B cell (primary cell): ENCODE data around the gene HIPK3. TPM values are rescaled to one million over a fixed set of nuclear protein-coding genes. Genes with fewer than 3 reads are reported as not detected.

ENCODE experiments used
- ATAC-seq: fragments of 200-7000 bp; cut with Tn5 transposase; one replicate; pipeline ENCODE4 v1.10.0; 2021; ENCODE audit warnings: low read depth, mild to moderate bottlenecking, moderate number of reproducible peaks, moderate library complexity
- CTCF ChIA-PET: fragments of 350-600 bp; sonication (Branson Sonifier 250); formaldehyde crosslinking; loops from one replicate; lab custom pipeline; 2021; ENCODE audit warnings: antibody characterized with exemption, inconsistent platforms; lab: Charles Lee
- POLR2A ChIA-PET: fragments of 350-600 bp; sonication (Branson Sonifier 250); formaldehyde crosslinking; loops from one replicate; lab custom pipeline; 2021; ENCODE audit warnings: antibody characterized with exemption; lab: Charles Lee
- DNase-seq: peaks from one replicate; pipeline ENCODE4 v3.0.0; 2013
- H2AFZ ChIP-seq: 2 replicates; pipeline ENCODE4 v1.6.1; 2012; ENCODE audit warnings: mild to moderate bottlenecking, low read depth, low read length; ENCODE audit not compliant: insufficient read depth, poor library complexity, severe bottlenecking
- H3K27ac ChIP-seq, 2 donors: 1 replicate in 1 of 2; 2 replicates in 1 of 2; pipeline ENCODE4 v1.5.1; 2012 to 2013; ENCODE audit warnings: low read length in 2 of 2, mild to moderate bottlenecking in 2 of 2, moderate library complexity in 1 of 2
- H3K27me3 ChIP-seq, 4 experiments: fragments of 200-600 bp in 1 of 4; sonication (generic) in 1 of 4; replicated peaks in 1 of 4; 1 replicate in 2 of 4; 2 replicates in 2 of 4; pipeline versions ENCODE4 v1.6.1 to v1.7.0; 2013 to 2016; ENCODE audit warnings: low read length in 3 of 4, mild to moderate bottlenecking in 2 of 4, mixed read lengths in 1 of 4, moderate library complexity in 1 of 4; ENCODE audit not compliant: insufficient read depth in 4 of 4, control insufficient read depth in 3 of 4; ENCODE audit errors: control extremely low read depth in 1 of 4
- H3K36me3 ChIP-seq, 2 experiments: replicated peaks in 1 of 2; 1 replicate in 1 of 2; 2 replicates in 1 of 2; pipeline versions ENCODE4 v1.6.1 to v1.7.1; 2013; ENCODE audit warnings: low read length in 1 of 2; ENCODE audit not compliant: insufficient read depth in 2 of 2, control insufficient read depth in 1 of 2; ENCODE audit errors: control extremely low read depth in 1 of 2, extremely low read depth in 1 of 2
- H3K4me1 ChIP-seq, 2 donors: fragments of 200-600 bp in 1 of 2; sonication (generic) in 1 of 2; 1 replicate in 1 of 2; 2 replicates in 1 of 2; pipeline versions ENCODE4 v1.5.1 to v1.6.1; 2013 to 2017; ENCODE audit warnings: low read length in 2 of 2; ENCODE audit not compliant: control insufficient read depth in 2 of 2, insufficient read depth in 2 of 2
- H3K4me2 ChIP-seq: replicated peaks from 2 replicates; pipeline ENCODE3; 2012; ENCODE audit warnings: mild to moderate bottlenecking, low read depth, low read length; ENCODE audit not compliant: poor library complexity, severe bottlenecking
- H3K4me3 ChIP-seq, 5 experiments: fragments of 200-600 bp in 1 of 5; sonication (generic) in 1 of 5; 1 replicate in 3 of 5; 2 replicates in 2 of 5; pipeline versions ENCODE4 v1.5.1 to v1.7.0; 2011 to 2016; ENCODE audit warnings: low read length in 4 of 5, mild to moderate bottlenecking in 4 of 5, low read depth in 2 of 5, control low read depth in 1 of 5, moderate library complexity in 1 of 5; ENCODE audit not compliant: insufficient read depth in 1 of 5; ENCODE audit errors: control extremely low read depth in 1 of 5, extremely low read depth in 1 of 5
- H3K79me2 ChIP-seq: fragments of 200-600 bp; sonication (generic); one replicate; pipeline ENCODE4 v1.6.0; 2016; ENCODE audit warnings: low read length; ENCODE audit not compliant: control insufficient read depth, insufficient read depth
- H3K9ac ChIP-seq: fragments of 200-600 bp; sonication (generic); 2 replicates; pipeline ENCODE4 v1.6.1; 2017; ENCODE audit warnings: mild to moderate bottlenecking, low read length, moderate library complexity
- H3K9me3 ChIP-seq, 3 donors: one replicate each; pipeline versions ENCODE4 v1.6.1 to v1.7.1; 2013; ENCODE audit warnings: low read length in 2 of 3; ENCODE audit not compliant: control insufficient read depth in 2 of 3, insufficient read depth in 1 of 3; ENCODE audit errors: control extremely low read depth in 1 of 3
- H4K20me1 ChIP-seq: 2 replicates; pipeline ENCODE4 v1.6.0; 2012; ENCODE audit warnings: mild to moderate bottlenecking, low read length; ENCODE audit not compliant: insufficient read depth, control insufficient read depth, poor library complexity, severe bottlenecking
- H3K27ac Mint-ChIP-seq: one replicate; pipeline ENCODE4 v1.8.0; 2021; ENCODE audit warnings: mixed read lengths
- H3K27me3 Mint-ChIP-seq: one replicate; pipeline ENCODE4 v1.8.0; 2021; ENCODE audit warnings: mixed read lengths
- H3K4me1 Mint-ChIP-seq: one replicate; pipeline ENCODE4 v1.8.0; 2021; ENCODE audit warnings: mixed read lengths
- H3K4me3 Mint-ChIP-seq: one replicate; pipeline ENCODE4 v1.8.0; 2021; ENCODE audit warnings: mixed read lengths
- H3K9me3 Mint-ChIP-seq: one replicate; pipeline ENCODE4 v1.8.0; 2022; ENCODE audit warnings: mixed read lengths; ENCODE audit not compliant: insufficient read depth
- CTCF ChIP-seq: fragments of 200-600 bp; IDR thresholded peaks from one replicate; pipeline ENCODE4 v1.8.0; 2022; ENCODE audit warnings: antibody characterized with exemption, mild to moderate bottlenecking
- EZH2 ChIP-seq: IDR thresholded peaks from 2 replicates; pipeline ENCODE4 v1.6.1; 2012; ENCODE audit warnings: borderline replicate concordance, low read depth, mild to moderate bottlenecking, moderate library complexity, low read length; ENCODE audit not compliant: insufficient read depth, poor library complexity, severe bottlenecking
- WGBS: methylation state at CpG from one replicate; pipeline ENCODE4 v1.1.5; 2013; ENCODE audit warnings: missing lambda C conversion rate; ENCODE audit not compliant: insufficient coverage; 5-methylcytosine and 5-hydroxymethylcytosine counted together
- intact Hi-C: fragments of 100-400 bp; cut with micrococcal nuclease; formaldehyde crosslinking; loops from one replicate; pipeline ENCODE4 v1.10.0; 2022
- polyA plus RNA-seq: library from polyadenylated mRNA; depleted of rRNA; stranded (reverse); fragments of >200 nt; gene quantifications from 2 replicates; pipeline ENCODE4 v1.2.3, GENCODE V29; 2012
- total RNA-seq, 2 donors: library from RNA; stranded (reverse); fragments of 120-200 nt in 1 of 2; gene quantifications; 1 replicate in 1 of 2; 2 replicates in 1 of 2; pipeline versions ENCODE4 v1.2.3 to v1.2.4, GENCODE V29; 2013 to 2022

The HIPK3 gene
- total and polyA plus RNA-seq, 2 donors (not counting 1 experiment from before 2014, with no cell fraction given): 13.1 to 81.6 TPM

DNA sequence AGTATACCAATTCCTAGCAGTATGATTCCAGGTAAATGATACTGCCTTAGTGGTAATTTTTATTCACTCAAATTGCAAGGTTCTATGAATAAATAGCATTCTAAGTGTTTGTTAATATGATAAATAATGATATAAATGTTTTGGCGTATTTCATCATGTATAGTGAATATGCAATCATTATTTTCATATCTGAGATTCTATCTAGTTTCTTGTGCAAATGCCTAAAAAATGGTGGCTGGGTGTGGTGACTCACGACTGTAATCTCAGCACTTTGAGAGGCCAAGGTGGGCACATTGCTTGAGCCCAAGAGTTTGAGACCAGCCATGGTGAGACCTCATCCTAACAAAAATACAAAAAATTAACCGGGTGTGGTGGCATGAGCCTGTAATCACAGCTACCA lies 13.9 kb downstream of the HIPK3 start:
- Histone ChIP-seq H3K9ac (no peak overlapping the region), H4K20me1 (peaks cover 83% of the 10 kb centered on the region), H3K27ac (no peak overlapping the region), H3K4me3 (no peak overlapping the region), H3K27me3 (no peaks in the 10 kb centered on the region), H2AFZ (no peak overlapping the region), H3K79me2 (peaks cover 100% of the 10 kb centered on the region), H3K9me3 (peaks cover 0 to 4% (median 0%) of the 10 kb centered on the region in 3 donors), H3K36me3 (no peaks in the 10 kb centered on the region), H3K4me2 (no peak overlapping the region), H3K4me1 (peaks cover 0 to 4% of the 10 kb centered on the region in 2 donors)
- no peaks in the 10 kb centered on the region for H3K9me3 Mint-ChIP-seq
- 100% methylated on average over 2 of the region's 3 CpGs for WGBS
- H3K27ac Mint-ChIP-seq: no peak overlapping the region
- ATAC-seq (no peak), DNase-seq (no peak)
- intact Hi-C loops: loop anchor here (5.0 kb wide), 1 partner anchor 51 kb away; no protein-coding TSS in a partner anchor
- TF ChIP-seq EZH2: no peak
- ChIA-PET POLR2A (no interaction called here), CTCF (no interaction called here)
- peaks cover 31% of the 10 kb centered on the region for H3K4me1 Mint-ChIP-seq
- no peaks in the 10 kb centered on the region for H3K27me3 Mint-ChIP-seq
- H3K4me3 Mint-ChIP-seq: no peak overlapping the region

DNA sequence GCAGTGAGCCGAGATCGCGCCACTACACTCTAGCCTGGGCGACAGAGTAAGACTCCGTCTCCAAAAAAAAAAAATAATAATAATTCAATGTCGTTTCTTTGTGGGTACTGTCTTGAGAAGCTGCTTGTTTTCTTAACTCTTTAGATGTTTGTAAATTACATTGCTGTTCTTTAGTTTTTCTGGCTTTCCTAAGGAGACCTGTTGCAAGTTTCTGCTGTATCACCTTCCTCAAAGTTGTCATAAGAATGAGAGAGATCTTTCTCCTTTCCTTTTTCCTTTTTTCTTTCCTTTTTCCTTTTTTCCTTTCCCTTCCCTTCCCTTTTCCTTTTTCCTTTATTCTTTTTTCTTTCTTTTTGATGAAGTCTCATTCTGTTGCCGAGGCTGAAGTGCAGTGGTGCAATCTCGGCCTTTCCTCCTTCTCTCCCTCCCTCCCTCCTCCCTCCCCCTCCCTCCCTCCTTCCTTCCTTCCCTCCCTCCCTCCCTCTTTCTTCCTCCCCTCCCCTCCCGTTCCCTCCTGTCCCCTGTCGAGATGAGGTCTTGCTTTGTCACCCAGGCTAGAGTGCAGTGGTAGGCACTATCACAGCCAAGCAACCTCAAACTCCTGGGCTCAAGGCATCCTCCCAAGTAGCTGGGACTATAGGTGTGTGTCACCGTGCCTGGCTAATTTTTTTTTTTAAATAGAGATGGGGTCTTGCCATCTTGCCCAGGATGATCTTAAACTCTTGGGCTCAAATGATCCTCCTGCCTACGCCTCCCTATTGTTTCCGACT lies 15.3 kb downstream of the HIPK3 start:
- H3K4me3 Mint-ChIP-seq: no peak overlapping the region
- H3K27me3 Mint-ChIP-seq: no peaks in the 10 kb centered on the region
- H3K27ac ChIP-seq: no peak overlapping the region
- H3K4me1 Mint-ChIP-seq: peaks cover 35% of the 10 kb centered on the region
- WGBS: 100% methylated on average over 1 of the region's 13 CpGs
- intact Hi-C loops: loop anchor here (5.0 kb wide), 1 partner anchor 50 kb away; no protein-coding TSS in a partner anchor
- no peaks in the 10 kb centered on the region for H3K36me3 ChIP-seq
- H3K9me3 Mint-ChIP-seq: no peaks in the 10 kb centered on the region
- H4K20me1 ChIP-seq: peaks cover 83% of the 10 kb centered on the region
- peaks cover 99% of the 10 kb centered on the region for H3K79me2 ChIP-seq
- no peak overlapping the region for H3K4me3 ChIP-seq
- DNase-seq (no peak), ATAC-seq (no peak)
- POLR2A ChIA-PET: no interaction called here
- H3K4me2 ChIP-seq: no peak overlapping the region
- CTCF ChIA-PET: no interaction called here
- TF ChIP-seq CTCF: no peak
- TF ChIP-seq EZH2: no peak
- H3K27me3 ChIP-seq: no peaks in the 10 kb centered on the region
- H3K9me3 ChIP-seq: peaks cover 0 to 4% (median 0%) of the 10 kb centered on the region in 3 donors
- H3K27ac Mint-ChIP-seq: no peak overlapping the region
- H2AFZ ChIP-seq: no peak overlapping the region
- H3K4me1 ChIP-seq: peaks cover 0 to 5% of the 10 kb centered on the region in 2 donors
- H3K9ac ChIP-seq: no peak overlapping the region
